ENCODE data around the gene MTA3.

MTA3 gene

DNA sequence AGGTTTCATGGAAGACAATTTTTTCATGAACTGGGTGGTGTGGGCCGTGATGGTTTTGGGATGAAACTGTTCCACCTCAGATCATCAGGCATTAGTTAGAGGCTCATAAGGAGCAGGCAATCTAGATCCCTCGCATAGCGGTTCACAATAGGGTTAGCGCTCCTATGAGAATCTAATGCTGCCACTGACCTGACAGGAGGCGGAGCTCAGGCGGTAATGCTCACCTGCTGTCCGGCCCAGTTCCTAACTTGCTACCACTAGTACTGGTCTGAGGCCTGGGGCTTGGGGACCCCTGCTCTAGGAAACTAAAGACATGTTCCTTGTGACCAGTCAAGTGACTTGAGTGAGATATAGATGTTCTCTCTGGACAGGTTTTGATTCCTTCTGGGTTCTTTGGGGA lies 146.3 kb downstream of the MTA3 start:
- Histone ChIP-seq H3K9me3 (no peaks in the 10 kb centered on the region), H3K27me3 (no peaks in the 10 kb centered on the region), H3K27ac (no peak overlapping the region), H3K4me1 (no peaks in the 10 kb centered on the region), H3K4me3 (no peak overlapping the region), H3K36me3 (peaks cover 0 to 3% (median 2%) of the 10 kb centered on the region in 3 donors)
- intact Hi-C loops (cut with DNase I; ENCODE audit: low total_unique reads): no loop called here
- no peak for TF ChIP-seq CTCF (IDR thresholded peaks at IDR 0.05)
- DNase-seq: no peak

DNA sequence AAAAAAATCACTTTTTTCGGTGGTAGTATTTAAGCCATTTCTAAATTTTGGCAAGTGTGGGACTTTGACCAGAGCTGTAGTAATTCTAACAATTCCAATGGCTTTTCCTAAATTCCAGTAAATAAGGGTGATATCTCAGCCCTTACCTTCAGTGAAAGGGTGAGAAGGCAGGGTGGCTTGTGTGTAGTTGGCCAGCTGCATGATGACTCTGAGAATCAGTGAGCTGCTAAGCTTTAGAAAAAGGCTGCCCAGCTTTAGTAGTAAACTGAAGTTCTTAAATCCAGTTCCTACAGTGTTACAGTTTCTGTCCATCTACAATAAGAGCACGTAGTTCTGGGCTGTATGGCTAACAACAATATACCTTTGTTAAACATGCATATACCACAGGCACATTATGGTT lies 153.5 kb downstream of the MTA3 start:
- no peaks in the 10 kb centered on the region for H3K27me3 ChIP-seq
- H3K4me3 ChIP-seq: no peak overlapping the region
- no peak overlapping the region for H3K27ac ChIP-seq
- no peaks in the 10 kb centered on the region for H3K4me1 ChIP-seq
- no peak for DNase-seq
- H3K36me3 ChIP-seq: peaks cover 0 to 7% (median 5%) of the 10 kb centered on the region in 3 donors
- no peak for TF ChIP-seq CTCF (IDR thresholded peaks at IDR 0.05)
- intact Hi-C loops (cut with DNase I; ENCODE audit: low total_unique reads): no loop called here
- H3K9me3 ChIP-seq: no peaks in the 10 kb centered on the region

DNA sequence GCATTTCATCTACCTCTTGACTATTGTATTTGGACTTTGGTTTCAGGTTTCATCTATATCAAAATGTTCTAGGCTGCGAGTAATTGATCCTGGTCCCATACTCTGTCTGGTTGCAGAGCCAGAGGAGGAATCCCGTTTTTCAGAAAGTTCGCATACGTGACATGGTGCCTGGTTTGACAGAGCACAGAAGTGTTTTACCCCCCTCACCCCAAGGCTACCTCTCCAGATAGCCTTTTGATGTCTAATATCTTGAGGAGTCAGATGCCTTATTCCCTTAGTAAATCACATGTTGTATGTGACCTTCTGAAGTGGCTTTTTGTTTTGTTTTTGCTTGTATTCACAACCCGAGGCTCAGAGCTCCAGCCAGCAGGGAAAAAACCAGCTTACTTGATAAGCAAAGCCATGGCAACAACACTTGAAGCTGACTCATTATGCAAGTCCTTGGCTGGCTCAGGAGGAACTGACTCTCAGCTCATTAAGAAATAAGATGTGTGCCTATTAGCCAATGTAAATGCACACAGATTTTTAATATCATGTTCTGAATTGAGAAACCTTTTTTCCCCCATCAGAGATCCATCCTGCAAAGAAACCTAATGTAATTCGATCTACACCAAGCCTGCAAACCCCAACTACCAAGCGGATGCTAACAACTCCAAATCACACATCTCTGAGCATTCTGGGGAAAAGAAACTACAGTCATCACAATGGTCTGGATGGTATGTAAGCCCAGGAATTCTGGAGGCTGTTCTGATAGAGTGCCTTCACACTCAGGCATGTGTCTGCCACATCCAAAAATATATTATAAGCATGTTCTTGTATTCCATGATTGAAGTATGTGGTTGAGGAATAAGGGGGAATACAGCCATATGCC lies 154.1 kb downstream of the MTA3 start:
- peak; percentile 72 to 76 for DNase-seq
- TF ChIP-seq CTCF (IDR thresholded peaks at IDR 0.05): no peak

DNA sequence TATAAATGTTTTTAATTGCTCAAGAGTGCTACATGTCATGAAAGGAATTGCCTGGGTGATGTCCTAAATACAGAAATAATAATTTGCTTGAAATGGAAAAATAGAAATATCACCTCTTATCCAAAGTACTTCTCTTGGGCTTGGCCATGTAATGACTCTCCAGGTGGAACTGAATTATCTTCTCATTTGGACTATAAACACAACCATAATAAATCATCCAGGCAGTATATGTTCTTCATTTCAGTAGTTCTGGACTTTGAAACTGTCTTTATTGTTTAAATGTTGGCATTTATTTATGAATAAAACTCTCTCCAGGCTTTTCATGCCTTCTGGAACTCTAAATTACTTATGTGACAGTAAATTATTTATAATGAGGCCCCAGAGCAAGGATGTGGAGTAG lies 155.0 kb downstream of the MTA3 start:
- Histone ChIP-seq H3K4me1 (no peaks in the 10 kb centered on the region), H3K4me3 (no peak overlapping the region), H3K9me3 (no peaks in the 10 kb centered on the region), H3K27me3 (no peaks in the 10 kb centered on the region), H3K27ac (no peak overlapping the region), H3K36me3 (peaks cover 0 to 7% (median 5%) of the 10 kb centered on the region in 3 donors)
- no peak for DNase-seq
- intact Hi-C loops (cut with DNase I; ENCODE audit: low total_unique reads): no loop called here
- no peak for TF ChIP-seq CTCF (IDR thresholded peaks at IDR 0.05)

More for the DNA sequence above, 154.1 kb downstream of the MTA3 start:
- no peaks in the 10 kb centered on the region for H3K9me3 ChIP-seq
- no peaks in the 10 kb centered on the region for H3K27me3 ChIP-seq
- no peak overlapping the region for H3K27ac ChIP-seq
- H3K4me1 ChIP-seq: no peaks in the 10 kb centered on the region
- peaks cover 0 to 7% (median 5%) of the 10 kb centered on the region in 3 donors for H3K36me3 ChIP-seq
- H3K4me3 ChIP-seq: no peak overlapping the region
- intact Hi-C loops (cut with DNase I; ENCODE audit: low total_unique reads): no loop called here

DNA sequence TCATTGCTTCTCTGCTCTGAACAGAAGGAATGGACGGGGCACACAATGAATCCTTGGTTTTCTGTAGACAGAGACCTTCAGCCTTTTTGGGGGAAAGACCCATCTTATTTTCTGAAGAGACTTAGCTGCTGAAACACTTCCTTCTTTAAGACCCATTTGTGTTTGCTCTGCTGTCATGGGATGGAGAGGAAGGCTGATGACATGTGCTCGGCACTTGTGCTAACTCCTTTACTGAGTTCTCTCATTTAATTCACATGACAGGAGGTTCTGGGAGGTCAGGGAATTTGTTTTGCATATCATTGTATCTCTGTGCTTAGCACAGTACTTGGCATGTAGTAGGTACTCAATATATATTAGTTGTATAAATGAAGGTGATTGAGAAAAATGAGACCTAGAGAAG lies 156.5 kb downstream of the MTA3 start:
- no peak for DNase-seq
- H3K9me3 ChIP-seq: peaks cover 0 to 8% (median 0%) of the 10 kb centered on the region in 3 donors
- H3K4me3 ChIP-seq: no peak overlapping the region
- intact Hi-C loops (cut with DNase I; ENCODE audit: low total_unique reads): no loop called here
- no peak for TF ChIP-seq CTCF (IDR thresholded peaks at IDR 0.05)
- no peaks in the 10 kb centered on the region for H3K4me1 ChIP-seq
- no peak overlapping the region for H3K27ac ChIP-seq
- no peaks in the 10 kb centered on the region for H3K27me3 ChIP-seq
- peaks cover 0 to 7% (median 5%) of the 10 kb centered on the region in 3 donors for H3K36me3 ChIP-seq
